BJ (cell line): ENCODE measurements around the gene ATP8A1. TPM values are rescaled to one million over a fixed set of nuclear protein-coding genes. Genes with fewer than 3 reads are reported as not detected.

Experiments
- CTCF ChIA-PET: fragments of 350-600 bp; formaldehyde crosslinking; extraction: SDS; loops from one replicate; lab custom pipeline; 2021; ENCODE audit warnings: antibody characterized with exemption, inconsistent platforms; lab: Yijun Ruan, JAX
- POLR2A ChIA-PET: fragments of 300-600 bp; sonication (Branson Sonifier 250); formaldehyde crosslinking; extraction: SDS; loops from one replicate; lab custom pipeline; 2021; ENCODE audit warnings: antibody characterized with exemption; lab: Charles Lee
- DNase-seq: peaks from one replicate; pipeline ENCODE4 v3.0.0-alpha.2; 2011; ENCODE audit warnings: low read depth
- H3K27me3 ChIP-seq: 2 replicates; pipeline ENCODE4 v1.6.0; 2011; ENCODE audit warnings: low read length; ENCODE audit not compliant: control insufficient read depth, insufficient read depth
- H3K36me3 ChIP-seq: 2 replicates; pipeline ENCODE4 v1.5.1; 2011; ENCODE audit warnings: low read length; ENCODE audit not compliant: control insufficient read depth, insufficient read depth
- H3K4me3 ChIP-seq: 2 replicates; pipeline ENCODE4 v1.5.1; 2011; ENCODE audit warnings: low read depth, mild to moderate bottlenecking, control low read depth, low read length
- CTCF ChIP-seq: IDR thresholded peaks from 2 replicates; pipeline ENCODE4 v1.5.1; 2011; ENCODE audit warnings: low read depth, mild to moderate bottlenecking, control low read depth, inconsistent platforms, low read length, moderate library complexity; ENCODE audit not compliant: insufficient read depth
- polyA plus RNA-seq: library from polyadenylated mRNA; depleted of rRNA; stranded (reverse); fragments of >200 nt; gene quantifications from 2 replicates; pipeline ENCODE4 v1.2.3, GENCODE V29; 2011

The ATP8A1 gene
- polyA plus RNA-seq, 1 experiment: 0.02 TPM

GRCh38 chr4:42369489-42369888 is 287.4 kb downstream of the ATP8A1 start:
- Histone ChIP-seq H3K4me3 (no peak overlapping the region), H3K27me3 (no peaks in the 10 kb centered on the region), H3K36me3 (no peaks in the 10 kb centered on the region)
- ChIA-PET CTCF (interaction anchor here (1.3 kb wide), 1 partner anchor 90 kb away, joined by 4 read pairs; no protein-coding TSS in a partner anchor), POLR2A (no interaction called here)
- no peak for TF ChIP-seq CTCF
- DNase-seq: no peak

GRCh38 chr4:42366959-42367358 is 289.9 kb downstream of the ATP8A1 start:
- Histone ChIP-seq H3K36me3 (no peaks in the 10 kb centered on the region), H3K4me3 (no peak overlapping the region), H3K27me3 (no peaks in the 10 kb centered on the region)
- ChIA-PET POLR2A (no interaction called here), CTCF (no interaction called here)
- TF ChIP-seq CTCF: no peak
- no peak for DNase-seq

- no peak for DNase-seq
- POLR2A ChIA-PET: no interaction called here
- no peak overlapping the region for H3K4me3 ChIP-seq
- no peak for TF ChIP-seq CTCF
- CTCF ChIA-PET: no interaction called here
- H3K36me3 ChIP-seq: no peaks in the 10 kb centered on the region
- no peaks in the 10 kb centered on the region for H3K27me3 ChIP-seq
Measured at GRCh38 chr4:42364266-42365053, 292.4 kb downstream of the ATP8A1 start.

GRCh38 chr4:42363614-42364013 is 293.3 kb downstream of the ATP8A1 start:
- DNase-seq: no peak
- POLR2A ChIA-PET: no interaction called here
- CTCF ChIA-PET: no interaction called here
- Histone ChIP-seq H3K27me3 (no peaks in the 10 kb centered on the region), H3K36me3 (no peaks in the 10 kb centered on the region), H3K4me3 (no peak overlapping the region)
- no peak for TF ChIP-seq CTCF

GRCh38 chr4:42362591-42362990 is 294.3 kb downstream of the ATP8A1 start:
- no peaks in the 10 kb centered on the region for H3K27me3 ChIP-seq
- no peaks in the 10 kb centered on the region for H3K36me3 ChIP-seq
- H3K4me3 ChIP-seq: no peak overlapping the region
- TF ChIP-seq CTCF: no peak
- DNase-seq: no peak
- CTCF ChIA-PET: no interaction called here
- POLR2A ChIA-PET: no interaction called here
